Neural cell (in vitro differentiated cells): ENCODE data around the gene EFHB. TPM values are rescaled to one million over a fixed set of nuclear protein-coding genes. Genes with fewer than 3 reads are reported as not detected.

Experiments
- H2AFZ ChIP-seq: fragments of 200-600, 300-800 bp; sonication (generic), shearing (Covaris generic); 2 replicates; pipeline ENCODE4 v1.6.0; 2014; ENCODE audit warnings: low read depth, mild to moderate bottlenecking, antibody characterized with exemption, low read length, moderate library complexity
- H3F3A ChIP-seq: fragments of 200-600 bp; shearing (Covaris generic); 2 replicates; pipeline ENCODE4 v1.6.1; 2016; ENCODE audit warnings: mild to moderate bottlenecking, moderate library complexity, mixed read lengths, antibody characterized with exemption, low read length; ENCODE audit not compliant: insufficient read depth, poor library complexity, severe bottlenecking
- H3K27ac ChIP-seq: fragments of 200-600, 300-800 bp; sonication (generic), shearing (Covaris generic); 2 replicates; pipeline ENCODE4 v1.5.1; 2014; ENCODE audit warnings: mild to moderate bottlenecking, low read length, moderate library complexity
- H3K27me3 ChIP-seq: fragments of 300-800, 200-600 bp; sonication (generic), shearing (Covaris generic); 2 replicates; pipeline ENCODE4 v1.6.0; 2014; ENCODE audit warnings: mild to moderate bottlenecking, low read depth, low read length, moderate library complexity; ENCODE audit not compliant: insufficient read depth
- H3K36me3 ChIP-seq: fragments of 300-800, 200-600 bp; sonication (generic), shearing (Covaris generic); 2 replicates; pipeline ENCODE4 v1.5.1; 2014; ENCODE audit warnings: mild to moderate bottlenecking, antibody characterized with exemption, low read length, moderate library complexity; ENCODE audit not compliant: insufficient read depth
- H3K4me2 ChIP-seq: fragments of 300-800, 200-600 bp; sonication (generic), shearing (Covaris generic); 2 replicates; pipeline ENCODE4 v1.6.0; 2014; ENCODE audit warnings: mild to moderate bottlenecking, low read length
- H3K4me3 ChIP-seq: fragments of 300-800, 200-600 bp; sonication (generic), shearing (Covaris generic); 2 replicates; pipeline ENCODE4 v1.5.1; 2014; ENCODE audit warnings: mild to moderate bottlenecking, low read length, moderate library complexity
- H3K79me2 ChIP-seq: fragments of 200-600 bp; shearing (Covaris generic); replicated peaks from 2 replicates; pipeline ENCODE4 v1.6.0; 2014; ENCODE audit warnings: mild to moderate bottlenecking, low read length, moderate library complexity; ENCODE audit not compliant: insufficient read depth
- H3K9ac ChIP-seq: fragments of 300-800, 200-600 bp; sonication (generic), shearing (Covaris generic); 2 replicates; pipeline ENCODE4 v1.6.1; 2016; ENCODE audit warnings: mild to moderate bottlenecking, low read length, mixed read lengths
- H3K9me2 ChIP-seq: fragments of 200-600 bp; shearing (Covaris generic); 2 replicates; pipeline ENCODE4 v1.6.1; 2016; ENCODE audit warnings: mild to moderate bottlenecking, low read length, mixed read lengths; ENCODE audit not compliant: insufficient read depth
- H3K9me3 ChIP-seq: fragments of 200-600, 300-800 bp; sonication (generic), shearing (Covaris generic); 2 replicates; pipeline ENCODE4 v1.6.1; 2016; ENCODE audit warnings: mild to moderate bottlenecking, mixed run types, low read length, moderate library complexity, mixed read lengths
- H4K20me1 ChIP-seq: fragments of 200-600 bp; shearing (Covaris generic); 2 replicates; pipeline ENCODE4 v1.6.1; 2016; ENCODE audit warnings: mild to moderate bottlenecking, mixed run types; ENCODE audit not compliant: insufficient read depth
- CTCF ChIP-seq: fragments of 450-650 bp; IDR thresholded peaks from 2 replicates; pipeline ENCODE4 v1.5.1; 2014; ENCODE audit warnings: antibody characterized with exemption, mild to moderate bottlenecking, moderate library complexity; ENCODE audit not compliant: poor library complexity, severe bottlenecking
- EP300 ChIP-seq: fragments of 450-650 bp; conservative IDR thresholded peaks from 2 replicates; pipeline ENCODE4 v1.6.1; 2014; ENCODE audit warnings: antibody characterized with exemption, mild to moderate bottlenecking, moderate library complexity; ENCODE audit not compliant: poor library complexity, severe bottlenecking
- EZH2 ChIP-seq: fragments of 200-600, 300-800 bp; shearing (Covaris generic), sonication (generic); IDR thresholded peaks from 2 replicates; pipeline ENCODE4 v1.6.1; 2014; ENCODE audit warnings: antibody characterized with exemption, low read length, borderline replicate concordance, mild to moderate bottlenecking; ENCODE audit not compliant: insufficient read depth, poor library complexity, severe bottlenecking
- MXI1 ChIP-seq: fragments of 450-650 bp; conservative IDR thresholded peaks from 2 replicates; pipeline ENCODE4 v1.6.1; 2014; ENCODE audit warnings: antibody characterized with exemption, mild to moderate bottlenecking; ENCODE audit not compliant: poor library complexity, severe bottlenecking
- POLR2AphosphoS5 ChIP-seq: IDR thresholded peaks from 2 replicates; pipeline ENCODE4 v1.6.1; 2012
- RAD21 ChIP-seq: fragments of 450-650 bp; conservative IDR thresholded peaks from 2 replicates; pipeline ENCODE4 v1.6.1; 2014; ENCODE audit warnings: antibody characterized with exemption, mild to moderate bottlenecking, moderate library complexity
- REST ChIP-seq: IDR thresholded peaks from 2 replicates; pipeline ENCODE4 v1.6.1; 2012; ENCODE audit warnings: borderline replicate concordance
- SMC3 ChIP-seq: fragments of 450-650 bp; conservative IDR thresholded peaks from 2 replicates; pipeline ENCODE4 v1.6.1; 2014; ENCODE audit warnings: antibody characterized with exemption, mild to moderate bottlenecking, moderate library complexity; ENCODE audit not compliant: poor library complexity
- TAF1 ChIP-seq: IDR thresholded peaks from 2 replicates; pipeline ENCODE4 v1.6.1; 2012; ENCODE audit warnings: low read depth
- polyA plus RNA-seq: library from polyadenylated mRNA; depleted of rRNA; stranded (reverse); fragments of >200 nt; gene quantifications from 2 replicates; pipeline ENCODE4 v1.2.3, GENCODE V29; 2014

The EFHB gene
- polyA plus RNA-seq, 1 donor from 2014 or later: 4.3 TPM

- no peak overlapping the region for H3K9ac ChIP-seq
- H3K4me2 ChIP-seq: no peak overlapping the region
- H3K4me3 ChIP-seq: no peak overlapping the region
- no peaks in the 10 kb centered on the region for H3K79me2 ChIP-seq
- no peak overlapping the region for H2AFZ ChIP-seq
- no peaks in the 10 kb centered on the region for H3K9me3 ChIP-seq
- H3F3A ChIP-seq: no peaks in the 10 kb centered on the region
- H4K20me1 ChIP-seq: no peaks in the 10 kb centered on the region
- H3K27ac ChIP-seq: no peak overlapping the region
- H3K9me2 ChIP-seq: no peaks in the 10 kb centered on the region
- TF ChIP-seq EZH2: no peak
- TF ChIP-seq POLR2AphosphoS5: no peak
- no peak for TF ChIP-seq SMC3
- no peak for TF ChIP-seq MXI1
- TF ChIP-seq EP300: no peak
- no peak for TF ChIP-seq TAF1
- TF ChIP-seq REST: no peak
- no peak for TF ChIP-seq RAD21
- no peak for TF ChIP-seq CTCF
- no peaks in the 10 kb centered on the region for H3K27me3 ChIP-seq
- no peaks in the 10 kb centered on the region for H3K36me3 ChIP-seq
Observed at GRCh38 chr3:19898721-19899120, 35.3 kb downstream of the EFHB start.

GRCh38 chr3:19891740-19892139, 42.3 kb downstream of the EFHB start:
- TF ChIP-seq TAF1: no peak
- no peak for TF ChIP-seq RAD21
- no peak for TF ChIP-seq MXI1
- no peak for TF ChIP-seq REST
- no peak for TF ChIP-seq EP300
- no peak for TF ChIP-seq EZH2
- TF ChIP-seq SMC3: no peak
- Histone ChIP-seq H3F3A (no peaks in the 10 kb centered on the region), H3K4me3 (no peak overlapping the region), H3K27ac (no peak overlapping the region), H3K9me3 (no peaks in the 10 kb centered on the region), H3K79me2 (no peaks in the 10 kb centered on the region), H3K9me2 (no peaks in the 10 kb centered on the region), H3K4me2 (no peak overlapping the region), H2AFZ (no peak overlapping the region), H3K27me3 (no peaks in the 10 kb centered on the region), H3K36me3 (no peaks in the 10 kb centered on the region), H3K9ac (no peak overlapping the region), H4K20me1 (no peaks in the 10 kb centered on the region)
